ENCODE results near the gene PIEZO2. TPM values are rescaled to one million over a fixed set of nuclear protein-coding genes. Genes with fewer than 3 reads are reported as not detected.

The PIEZO2 gene
- total RNA-seq, 1 experiment from 2014 or later: 5.5 TPM

DNA sequence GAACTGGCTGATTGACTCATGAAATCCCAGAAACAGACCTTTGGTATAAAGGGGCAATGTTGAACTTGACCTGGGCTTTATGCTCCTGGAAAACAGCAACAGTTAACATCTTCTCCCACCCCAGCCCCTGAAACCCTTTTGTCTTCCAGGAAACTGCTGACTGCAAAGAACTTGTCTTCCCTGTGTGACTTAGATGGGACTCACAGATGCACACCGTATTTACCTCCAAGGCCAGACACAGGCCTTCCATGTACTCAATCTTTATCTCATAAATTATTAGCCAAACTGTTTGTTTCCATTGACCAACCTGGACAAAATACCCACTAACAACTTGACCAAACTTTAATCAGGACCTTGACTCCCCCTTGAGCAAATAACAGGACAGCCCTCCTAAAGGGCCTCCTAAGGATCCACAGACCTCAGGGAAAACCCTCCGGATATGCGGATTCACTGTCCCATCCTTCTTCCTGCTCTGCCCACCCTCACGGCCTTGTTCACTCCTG, 36.3 kb downstream of the PIEZO2 start:
- intact Hi-C loops (cut with micrococcal nuclease; ENCODE audit: unreplicated experiment): no loop called here
- Histone ChIP-seq H3K4me3 (ENCODE audit: low read depth, low read length, poor library complexity, severe bottlenecking) (no peak overlapping the region), H3K27me3 (replicated peaks; ENCODE audit: insufficient read depth, low read depth, low read length, poor library complexity) (no peaks in the 10 kb centered on the region), H3K9me3 (ENCODE audit: low read depth, low read length, poor library complexity, severe bottlenecking) (no peaks in the 10 kb centered on the region), H3K36me3 (ENCODE audit: insufficient read depth, low read length, poor library complexity, severe bottlenecking) (no peaks in the 10 kb centered on the region), H3K27ac (ENCODE audit: low read depth, low read length, poor library complexity, severe bottlenecking) (no peak overlapping the region), H3K4me1 (ENCODE audit: insufficient read depth, low read length, poor library complexity, severe bottlenecking) (no peaks in the 10 kb centered on the region)
- ChIA-PET POLR2A (ENCODE audit: low non-redundant PET) (no interaction called here), CTCF (no interaction called here)
- DNase-seq (ENCODE audit: low spot score): no peak
- TF ChIP-seq EZH2 (IDR thresholded peaks at IDR 0.05; ENCODE audit: borderline replicate concordance, low read depth, low read length, poor library complexity, severe bottlenecking): no peak
- TF ChIP-seq, protein P1, sequence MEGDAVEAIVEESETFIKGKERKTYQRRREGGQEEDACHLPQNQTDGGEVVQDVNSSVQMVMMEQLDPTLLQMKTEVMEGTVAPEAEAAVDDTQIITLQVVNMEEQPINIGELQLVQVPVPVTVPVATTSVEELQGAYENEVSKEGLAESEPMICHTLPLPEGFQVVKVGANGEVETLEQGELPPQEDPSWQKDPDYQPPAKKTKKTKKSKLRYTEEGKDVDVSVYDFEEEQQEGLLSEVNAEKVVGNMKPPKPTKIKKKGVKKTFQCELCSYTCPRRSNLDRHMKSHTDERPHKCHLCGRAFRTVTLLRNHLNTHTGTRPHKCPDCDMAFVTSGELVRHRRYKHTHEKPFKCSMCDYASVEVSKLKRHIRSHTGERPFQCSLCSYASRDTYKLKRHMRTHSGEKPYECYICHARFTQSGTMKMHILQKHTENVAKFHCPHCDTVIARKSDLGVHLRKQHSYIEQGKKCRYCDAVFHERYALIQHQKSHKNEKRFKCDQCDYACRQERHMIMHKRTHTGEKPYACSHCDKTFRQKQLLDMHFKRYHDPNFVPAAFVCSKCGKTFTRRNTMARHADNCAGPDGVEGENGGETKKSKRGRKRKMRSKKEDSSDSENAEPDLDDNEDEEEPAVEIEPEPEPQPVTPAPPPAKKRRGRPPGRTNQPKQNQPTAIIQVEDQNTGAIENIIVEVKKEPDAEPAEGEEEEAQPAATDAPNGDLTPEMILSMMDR (conservative IDR thresholded peaks at IDR 0.05; ENCODE audit: low read depth, low read length): no peak
- no TSS peak for BruUV-seq (replicated peaks)

DNA sequence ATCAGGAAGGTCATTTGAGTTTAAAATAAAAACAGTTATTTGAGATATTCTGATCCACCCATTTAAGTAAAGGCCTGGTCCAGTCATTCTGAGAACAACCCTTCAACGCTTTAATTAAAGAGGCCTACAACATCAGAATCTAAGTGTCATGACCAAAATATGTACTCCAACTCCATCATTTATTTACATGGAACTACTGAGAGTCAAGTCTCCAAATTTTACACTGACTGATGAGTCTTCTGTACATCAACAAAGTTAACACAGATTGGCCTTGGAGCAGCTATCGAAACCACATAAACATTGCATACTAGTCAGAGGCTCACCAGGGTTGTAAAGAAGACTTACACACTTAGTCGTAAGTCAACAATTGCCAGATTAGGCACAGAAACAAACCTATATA, 37.1 kb downstream of the PIEZO2 start:
- intact Hi-C loops (cut with micrococcal nuclease; ENCODE audit: unreplicated experiment): no loop called here
- Histone ChIP-seq H3K4me3 (ENCODE audit: low read depth, low read length, poor library complexity, severe bottlenecking) (no peak overlapping the region), H3K36me3 (ENCODE audit: insufficient read depth, low read length, poor library complexity, severe bottlenecking) (no peaks in the 10 kb centered on the region), H3K27ac (ENCODE audit: low read depth, low read length, poor library complexity, severe bottlenecking) (no peak overlapping the region), H3K9me3 (ENCODE audit: low read depth, low read length, poor library complexity, severe bottlenecking) (no peaks in the 10 kb centered on the region), H3K4me1 (ENCODE audit: insufficient read depth, low read length, poor library complexity, severe bottlenecking) (no peaks in the 10 kb centered on the region), H3K27me3 (replicated peaks; ENCODE audit: insufficient read depth, low read depth, low read length, poor library complexity) (no peaks in the 10 kb centered on the region)
- no TSS peak for BruUV-seq (replicated peaks)
- TF ChIP-seq, protein P1 (conservative IDR thresholded peaks at IDR 0.05; ENCODE audit: low read depth, low read length): no peak
- no peak for TF ChIP-seq EZH2 (IDR thresholded peaks at IDR 0.05; ENCODE audit: borderline replicate concordance, low read depth, low read length, poor library complexity, severe bottlenecking)
- ChIA-PET POLR2A (ENCODE audit: low non-redundant PET) (no interaction called here), CTCF (no interaction called here)
- no peak for DNase-seq (ENCODE audit: low spot score)

DNA sequence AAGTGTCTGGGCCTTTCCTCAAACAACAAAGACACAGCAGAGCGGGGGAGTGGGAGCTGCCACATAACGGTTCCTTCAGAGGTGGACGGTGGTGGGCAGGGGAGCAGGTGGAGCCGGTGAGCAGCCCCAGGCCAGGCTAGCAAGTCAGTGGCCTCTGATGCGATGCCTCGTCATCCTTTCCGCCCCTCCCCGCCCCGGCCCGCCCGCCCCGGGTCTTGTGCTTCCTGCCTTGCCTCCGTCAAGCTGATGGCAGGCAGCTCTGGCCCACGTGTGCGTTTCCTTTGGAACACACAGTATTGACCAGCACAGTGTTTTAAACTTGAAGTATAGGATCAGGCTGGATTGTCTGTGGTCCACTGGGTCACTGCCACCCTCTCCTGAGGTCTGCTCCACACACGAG, 38.9 kb downstream of the PIEZO2 start:
- Histone ChIP-seq H3K4me3 (ENCODE audit: low read depth, low read length, poor library complexity, severe bottlenecking) (no peak overlapping the region), H3K27me3 (replicated peaks; ENCODE audit: insufficient read depth, low read depth, low read length, poor library complexity) (no peaks in the 10 kb centered on the region), H3K9me3 (ENCODE audit: low read depth, low read length, poor library complexity, severe bottlenecking) (no peaks in the 10 kb centered on the region), H3K27ac (ENCODE audit: low read depth, low read length, poor library complexity, severe bottlenecking) (no peak overlapping the region), H3K36me3 (ENCODE audit: insufficient read depth, low read length, poor library complexity, severe bottlenecking) (no peaks in the 10 kb centered on the region), H3K4me1 (ENCODE audit: insufficient read depth, low read length, poor library complexity, severe bottlenecking) (no peaks in the 10 kb centered on the region)
- ChIA-PET CTCF (no interaction called here), POLR2A (ENCODE audit: low non-redundant PET) (interaction anchor here (0.6 to 0.7 kb wide), 2 partner anchors 251 to 654 kb away, joined by 3 to 5 read pairs; no protein-coding TSS in a partner anchor)
- no TSS peak for BruUV-seq (replicated peaks)
- no peak for DNase-seq (ENCODE audit: low spot score)
- no peak for TF ChIP-seq EZH2 (IDR thresholded peaks at IDR 0.05; ENCODE audit: borderline replicate concordance, low read depth, low read length, poor library complexity, severe bottlenecking)
- TF ChIP-seq, protein P1 (conservative IDR thresholded peaks at IDR 0.05; ENCODE audit: low read depth, low read length): no peak
- intact Hi-C loops (cut with micrococcal nuclease; ENCODE audit: unreplicated experiment): no loop called here
